SW480 (cell line): Measurements from ENCODE around the gene ANKS4B.
A peak's percentile ranks its signal among the peaks of the same experiment; 100 is the strongest.
"Not testable (repeated sequence)": the region's sequence is repeated elsewhere in the genome, so short reads cannot be mapped to it uniquely, and the experiment has no call there.

Experiments
- DNase-seq: peaks from one replicate; pipeline ENCODE4 v3.0.0-alpha.2; 2016; ENCODE audit warnings: low spot score

The ANKS4B gene

DNA sequence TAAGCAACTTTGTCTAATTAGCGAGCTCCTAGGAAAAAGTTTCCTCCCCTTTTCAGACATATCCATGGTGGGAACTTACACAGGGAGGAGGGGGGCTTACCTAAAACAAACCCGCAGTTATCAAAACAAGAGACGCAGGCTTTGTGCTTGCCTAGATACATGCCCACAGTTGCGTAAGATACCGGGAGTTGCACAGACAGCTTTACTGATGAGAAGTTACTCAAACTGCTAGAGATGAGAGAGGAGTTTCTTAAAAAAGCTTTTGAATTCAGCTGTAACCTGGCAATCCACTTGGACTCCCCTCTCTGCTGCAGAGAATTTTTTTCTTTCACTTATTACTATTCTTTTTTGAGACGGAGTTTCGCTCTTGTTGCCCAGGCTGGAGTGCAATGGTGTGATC is 15.3 kb upstream of the ANKS4B start:
- no peak for DNase-seq

DNA sequence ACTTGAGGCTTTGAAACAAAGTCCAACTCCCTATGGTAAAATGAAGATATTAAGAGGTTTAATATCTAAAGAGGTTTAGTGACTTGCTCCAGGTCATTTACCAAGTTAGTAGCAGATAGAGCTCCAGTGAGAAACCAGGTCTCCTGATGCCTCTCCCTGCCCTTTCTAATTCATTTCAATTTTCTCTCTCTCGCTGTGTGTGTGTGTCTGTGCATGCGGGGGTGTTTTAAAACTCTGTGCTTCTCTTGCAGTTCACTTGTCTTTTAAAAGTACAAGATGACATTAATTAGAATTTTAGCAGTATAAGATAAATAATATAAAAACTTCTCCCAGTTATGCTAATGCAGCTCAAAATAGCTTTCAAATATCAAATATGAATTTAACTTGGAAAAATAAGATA is 13.9 kb upstream of the ANKS4B start:
- DNase-seq = no peak

DNA sequence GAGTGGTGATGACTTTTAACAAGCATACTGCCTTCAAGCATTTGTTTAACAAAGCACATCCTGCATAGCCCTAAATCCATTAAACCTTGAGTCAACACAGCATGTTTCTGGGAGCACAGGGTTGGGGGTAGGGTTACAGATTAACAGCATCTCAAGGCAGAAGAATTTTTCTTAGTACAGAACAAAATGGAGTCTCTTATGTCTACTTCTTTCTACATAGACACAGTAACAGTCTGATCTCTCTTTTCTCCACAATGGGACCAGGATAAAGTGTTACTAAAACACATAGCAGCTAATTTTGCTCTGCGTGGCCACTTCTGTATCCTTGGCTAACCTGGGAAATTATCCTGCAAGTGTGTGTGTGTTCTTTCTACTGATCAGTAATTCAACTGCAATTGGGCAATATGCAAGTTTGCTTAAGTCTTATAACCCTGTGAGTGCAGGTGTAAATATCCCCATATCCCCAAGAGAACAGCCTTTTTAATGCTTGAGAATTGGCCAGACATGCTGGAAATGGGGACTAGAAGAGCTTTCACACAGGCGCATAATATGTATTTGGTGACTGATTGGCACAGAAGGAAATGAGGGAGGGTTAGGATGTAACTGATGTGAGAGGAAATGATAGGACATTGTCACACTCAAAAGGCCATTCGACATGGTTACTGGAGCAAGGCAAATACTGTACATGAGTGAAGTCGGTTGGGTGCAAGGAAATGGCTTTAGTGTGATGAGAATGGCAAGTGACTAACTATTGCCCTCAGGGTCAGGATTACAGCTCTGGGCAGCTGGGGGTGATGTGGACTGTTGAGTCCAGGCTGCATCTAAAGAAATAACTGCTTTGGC is 10.8 kb upstream of the ANKS4B start:
- DNase-seq = no peak

DNA sequence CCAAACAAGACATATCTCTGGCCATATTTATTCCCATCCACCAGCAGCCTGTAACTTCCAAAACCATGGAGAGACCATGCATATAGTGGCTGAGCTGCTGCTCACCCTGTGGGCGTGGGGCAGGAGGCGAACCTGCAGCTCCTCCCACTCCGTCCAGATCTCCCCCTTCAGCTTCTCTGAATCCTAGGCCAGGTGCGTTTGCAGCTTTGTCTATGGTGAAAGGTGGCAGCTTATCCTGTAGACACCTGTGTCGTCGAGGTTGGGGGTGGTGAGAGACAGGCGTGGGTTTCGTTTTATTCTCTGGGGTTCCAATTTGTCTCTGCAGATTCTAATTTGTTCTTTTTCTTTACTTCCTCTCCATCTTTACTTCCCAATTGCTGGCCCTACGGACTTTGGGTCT is 9.7 kb upstream of the ANKS4B start:
- no peak for DNase-seq

DNA sequence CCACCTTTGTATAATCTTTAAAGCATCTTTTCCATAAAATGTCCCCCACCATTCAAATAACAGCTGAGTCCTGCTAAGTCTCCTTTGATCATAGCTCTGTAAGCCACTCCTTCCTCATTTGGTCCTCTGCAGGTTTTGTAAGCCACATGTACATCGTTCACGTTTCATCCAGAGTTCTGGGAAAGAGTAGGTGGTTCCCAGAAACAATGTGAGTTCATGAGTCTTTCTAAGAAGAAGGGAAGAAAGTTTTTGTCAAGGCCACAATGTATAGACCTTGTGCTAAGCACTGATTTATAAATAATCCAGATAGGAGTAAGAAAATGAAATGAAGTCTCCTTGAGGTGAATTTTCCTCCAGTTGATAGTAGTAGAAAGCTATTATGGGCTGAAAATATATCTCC is 8.7 kb upstream of the ANKS4B start:
- no peak for DNase-seq

DNA sequence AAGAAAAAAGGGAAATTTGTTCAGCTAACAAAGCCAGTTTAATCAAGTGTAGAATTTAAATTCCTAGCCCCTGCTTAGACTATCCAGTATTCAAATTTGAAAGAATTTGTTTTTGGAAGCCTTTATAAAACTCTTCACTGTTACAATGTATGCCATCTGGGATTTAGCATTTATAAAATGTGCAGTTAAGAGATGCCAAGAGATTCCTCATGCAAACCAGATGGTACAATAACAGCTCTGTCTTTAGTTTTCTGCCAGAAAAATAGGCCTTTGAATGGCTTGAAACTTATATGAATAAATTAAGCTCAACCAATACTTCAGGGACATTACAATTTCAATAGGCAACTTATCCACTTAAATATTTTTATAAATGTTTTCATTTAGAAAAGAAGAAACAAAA is 6.8 kb upstream of the ANKS4B start:
- DNase-seq = no peak

DNA sequence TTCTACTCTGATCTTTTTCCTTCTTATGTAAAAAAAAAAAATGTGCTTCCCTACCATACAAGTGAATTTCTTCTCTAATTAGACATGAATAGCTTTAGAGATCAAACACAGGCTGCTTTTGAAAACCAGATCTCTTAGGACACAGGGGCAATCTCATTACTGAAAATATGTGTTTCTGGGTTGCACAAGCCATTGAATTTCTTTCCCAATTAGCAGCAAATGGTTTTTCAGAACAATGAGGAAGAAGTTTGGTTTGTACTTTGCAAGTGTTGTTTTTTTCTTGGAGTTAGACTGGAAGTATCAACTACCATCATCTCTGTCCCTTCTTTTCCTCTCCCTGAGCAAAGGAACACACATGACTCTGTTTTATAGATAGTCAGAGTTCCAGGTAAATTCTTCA is 5.6 kb upstream of the ANKS4B start:
- DNase-seq = no peak

DNA sequence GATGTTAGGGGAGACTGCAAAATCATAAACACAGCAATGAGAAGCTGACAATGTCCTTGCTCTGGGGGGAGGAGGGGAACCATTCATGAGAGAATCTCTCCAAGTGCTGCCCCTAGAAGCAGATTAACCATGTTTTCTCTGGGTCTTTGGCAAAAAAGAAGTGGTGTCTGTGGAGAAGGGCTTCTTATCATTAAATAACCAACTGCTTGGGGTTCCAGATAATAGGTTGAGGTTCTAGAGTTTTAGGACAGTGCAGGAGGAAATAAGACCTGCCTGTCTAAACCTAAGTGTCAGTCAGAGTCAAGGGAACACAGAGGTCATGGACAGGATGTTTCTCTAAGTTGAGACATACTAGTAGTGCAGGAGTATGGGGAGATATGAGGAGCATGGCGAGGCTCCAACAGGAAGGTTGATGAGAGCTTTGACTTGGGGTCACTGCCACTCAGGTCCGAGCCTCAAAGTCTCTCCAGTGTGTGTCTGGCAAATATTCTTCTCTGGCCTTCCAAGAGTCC is 5.1 kb upstream of the ANKS4B start:
- no peak for DNase-seq

DNA sequence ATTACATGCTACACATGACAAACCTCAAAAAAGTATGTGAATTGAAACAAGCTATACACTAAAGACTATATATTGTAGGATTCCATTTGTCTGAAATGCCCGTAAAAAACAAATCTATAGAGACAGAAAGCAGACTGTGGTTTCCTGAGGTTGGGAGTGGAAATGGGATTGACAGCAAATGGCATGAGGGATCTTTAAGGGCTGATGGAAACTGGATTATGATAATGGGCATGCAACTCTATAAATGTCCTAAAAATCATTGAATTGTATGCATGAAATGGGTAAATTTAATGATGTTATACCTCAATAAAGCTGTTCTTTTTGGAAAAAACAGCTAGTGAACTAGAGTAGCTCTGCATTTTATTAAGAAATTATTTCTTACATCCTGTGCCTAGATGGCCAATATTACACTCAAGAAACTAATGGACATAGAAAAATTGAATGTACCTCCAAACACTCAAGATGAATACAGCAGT is 416 bp upstream of the ANKS4B start:
- DNase-seq = no peak

DNA sequence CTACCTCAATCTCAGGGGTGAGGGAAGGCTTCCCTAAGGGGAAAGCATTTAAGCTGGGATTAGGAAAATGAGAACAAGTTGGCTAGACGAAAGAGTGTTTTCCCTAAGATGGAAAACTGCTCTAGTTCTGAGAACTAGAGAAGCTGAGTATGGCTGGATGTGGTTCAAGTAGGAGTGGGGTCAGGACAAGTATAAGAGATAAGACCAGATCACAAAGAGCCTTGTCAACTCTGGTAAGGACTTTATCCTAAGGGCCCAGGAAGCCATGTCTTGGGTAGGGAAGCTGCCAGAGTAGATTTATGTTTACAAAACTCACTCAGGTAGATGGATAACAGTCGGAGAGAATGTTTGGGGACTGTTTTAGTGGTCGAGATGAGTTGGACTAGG is 1.7 kb downstream of the ANKS4B start:
- no peak for DNase-seq

DNA sequence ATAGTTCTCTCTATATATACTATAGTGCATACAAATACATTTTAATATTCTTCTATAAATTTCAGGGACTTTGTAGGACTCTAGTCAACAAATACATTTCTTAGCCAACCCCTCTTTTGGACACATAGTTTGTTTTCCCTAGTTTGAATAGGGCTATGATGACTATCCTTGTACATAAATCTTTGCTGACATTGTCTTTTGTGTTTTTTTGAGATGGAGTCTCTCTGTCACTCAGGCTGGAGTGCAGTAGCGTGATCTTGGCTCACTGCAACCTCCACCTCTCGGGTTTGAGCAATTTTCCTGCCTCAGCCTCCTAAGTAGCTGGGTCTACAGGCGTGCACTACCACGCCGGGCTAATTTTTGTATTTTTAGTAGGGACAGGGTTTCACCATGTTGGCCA is 3.3 kb downstream of the ANKS4B start:
- DNase-seq = no peak

DNA sequence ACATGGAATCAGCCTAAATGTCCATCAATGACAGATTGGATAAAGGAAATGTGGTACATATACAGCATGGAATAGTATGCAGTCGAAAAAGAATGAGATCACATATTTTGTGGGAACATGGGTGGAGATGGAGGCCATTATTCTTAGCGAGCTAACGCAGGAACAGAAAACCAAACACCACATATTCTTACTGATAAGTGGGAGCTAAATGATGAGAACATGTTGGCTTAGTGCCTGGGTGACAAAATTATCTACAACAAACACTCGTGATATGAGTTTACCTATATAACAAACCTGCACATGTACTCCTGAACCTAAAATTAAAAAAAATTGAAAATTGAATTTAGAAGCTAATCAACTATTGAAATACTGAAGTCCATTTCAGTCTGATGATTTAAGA is 6.1 kb downstream of the ANKS4B start:
- no peak for DNase-seq

DNA sequence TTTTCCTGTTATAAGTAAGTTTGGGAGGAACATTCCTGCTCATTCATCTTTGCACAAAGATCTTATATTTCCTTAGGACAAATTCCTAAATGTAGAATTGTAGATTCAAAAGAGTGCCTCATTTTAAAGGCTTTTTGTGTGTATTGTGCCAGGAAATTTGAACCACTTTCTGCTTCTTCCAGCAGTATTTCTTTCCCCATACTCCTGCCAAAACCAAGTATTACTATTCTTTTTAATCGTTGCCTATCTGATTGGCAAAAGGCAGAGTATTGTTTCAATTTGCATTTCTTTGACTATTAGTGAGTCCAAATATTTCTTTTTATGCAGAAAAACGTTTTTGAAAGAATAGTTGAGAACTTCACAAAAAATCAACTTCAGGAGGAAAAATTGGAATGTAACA is 9.3 kb downstream of the ANKS4B start:
- DNase-seq = no peak

DNA sequence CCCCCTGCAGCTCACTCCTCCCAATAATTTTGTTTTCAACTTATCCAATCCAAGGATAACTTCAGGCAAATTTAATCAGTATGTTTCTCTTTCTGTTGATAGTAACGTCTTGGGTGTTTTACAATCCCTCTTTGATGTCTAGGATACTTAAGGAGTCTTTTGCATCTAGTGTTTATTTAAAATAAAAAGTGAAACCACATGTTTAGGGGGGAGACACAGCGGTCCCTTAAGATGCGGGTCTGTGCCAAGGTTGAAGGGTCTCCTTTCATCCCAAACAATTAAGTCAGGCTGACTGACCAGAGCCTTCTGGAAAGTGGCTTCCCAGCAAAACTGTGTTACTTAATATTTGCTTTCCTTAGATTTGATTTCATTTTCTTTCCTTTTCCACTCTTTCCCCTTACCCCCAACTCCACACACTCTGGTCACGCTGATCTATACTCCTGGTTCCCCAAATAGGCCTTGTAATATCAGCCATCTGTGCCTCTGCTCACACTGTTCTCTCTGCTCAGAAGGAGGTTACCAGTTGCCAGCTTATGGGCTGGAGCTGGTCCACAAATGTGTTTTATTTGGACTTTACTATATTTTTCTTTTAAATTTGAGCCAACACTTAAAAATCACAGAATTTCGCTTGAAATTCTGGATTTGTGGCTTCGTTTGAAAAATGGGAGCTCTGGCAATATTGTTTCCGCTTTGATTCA is 11.2 kb downstream of the ANKS4B start:
- no peak for DNase-seq

DNA sequence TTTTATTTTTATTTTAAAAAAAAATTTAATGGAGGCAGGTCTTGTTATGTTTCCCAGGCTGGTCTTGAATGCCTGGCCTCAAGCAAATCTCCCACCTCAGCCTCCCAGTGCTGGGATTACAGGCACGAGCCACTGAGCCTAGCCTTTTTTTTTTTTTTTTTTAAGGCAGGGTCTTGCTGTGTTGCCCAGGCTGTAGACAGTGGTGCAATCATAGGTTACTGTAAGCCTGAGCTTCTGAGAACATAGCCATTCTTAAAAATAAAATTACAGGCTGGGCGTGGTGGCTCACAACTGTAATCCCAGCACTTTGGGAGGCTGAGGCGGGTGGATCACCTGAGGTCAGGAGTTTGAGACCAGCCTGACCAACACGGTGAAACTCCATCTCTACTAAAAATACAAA is 14.7 kb downstream of the ANKS4B start:
- not testable (repeated sequence) for DNase-seq

DNA sequence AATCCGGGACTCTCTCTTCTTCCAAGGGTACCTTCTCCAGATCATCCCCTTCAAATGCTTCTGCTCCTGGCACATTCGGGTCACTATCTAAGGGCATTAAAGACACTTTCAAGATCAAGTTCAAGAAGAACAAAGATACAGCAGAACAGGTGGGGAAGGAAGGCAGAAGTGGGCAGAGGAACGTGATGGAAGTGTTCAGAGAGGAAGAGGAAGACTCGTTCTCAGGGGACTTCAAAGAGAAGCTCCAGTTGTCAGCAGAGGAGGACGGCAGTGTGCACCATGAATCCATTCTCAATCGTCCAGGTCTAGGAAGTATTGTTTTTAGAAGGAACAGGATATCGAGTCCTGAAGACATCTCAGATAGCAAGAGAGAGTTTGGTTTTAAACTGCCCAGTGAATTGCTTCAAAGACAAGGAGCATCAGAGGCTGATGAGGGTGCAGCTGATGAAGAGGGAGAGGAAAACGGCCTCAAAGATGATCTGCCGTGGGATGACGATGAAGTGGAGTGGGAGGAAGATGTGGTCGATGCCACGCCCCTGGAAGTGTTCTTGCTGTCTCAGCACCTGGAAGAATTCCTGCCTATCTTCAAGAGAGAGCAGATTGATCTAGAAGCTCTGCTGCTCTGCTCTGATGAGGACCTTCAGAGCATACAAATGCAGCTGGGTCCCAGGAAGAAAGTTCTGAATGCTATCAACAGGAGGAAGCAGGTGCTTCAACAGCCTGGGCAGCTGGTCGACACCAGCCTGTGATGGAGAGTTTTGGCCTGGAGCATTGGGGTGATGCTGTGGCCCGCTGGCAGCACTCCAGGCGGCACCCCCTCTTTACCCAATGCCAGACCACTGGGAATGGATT is 16.8 kb downstream of the ANKS4B start:
- DNase-seq = no peak

DNA sequence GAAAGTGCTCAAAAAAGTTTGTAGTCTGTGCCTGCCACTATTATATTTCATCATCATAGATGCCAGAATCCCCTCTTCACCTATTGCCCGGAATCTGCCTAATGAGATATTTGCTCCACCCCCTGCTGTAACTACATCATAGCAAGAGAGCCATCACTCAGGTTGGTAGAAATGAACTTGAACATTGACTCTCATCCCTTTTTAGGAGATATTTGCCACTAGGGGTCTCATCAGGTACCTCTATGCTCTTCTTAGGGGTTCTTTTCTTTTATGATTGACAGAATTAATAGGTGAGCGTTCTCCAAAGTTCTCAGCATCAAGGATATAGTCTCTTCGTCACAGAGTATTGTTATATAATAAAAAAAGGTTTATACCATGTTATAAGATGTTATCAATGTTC is 20.0 kb downstream of the ANKS4B start:
- DNase-seq = no peak

DNA sequence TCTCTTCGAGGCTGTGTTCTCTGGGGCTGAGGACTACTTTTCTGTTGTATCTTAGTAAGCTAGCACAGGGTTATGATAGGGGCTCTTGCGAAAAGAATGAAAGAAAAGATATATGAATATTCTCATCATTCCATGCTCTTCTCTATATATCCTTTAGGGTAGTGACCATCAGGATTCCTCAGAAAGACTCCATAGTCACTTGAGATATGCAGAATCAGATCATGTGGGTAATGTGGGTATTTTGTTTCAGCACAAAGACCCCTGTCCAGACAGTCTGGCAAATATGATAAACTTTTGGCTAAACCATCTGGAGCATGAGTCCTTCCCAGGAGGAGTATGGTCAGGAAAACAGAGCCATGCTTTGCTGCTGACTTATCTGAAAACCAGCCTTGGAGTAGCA is 23.1 kb downstream of the ANKS4B start:
- no peak for DNase-seq

DNA sequence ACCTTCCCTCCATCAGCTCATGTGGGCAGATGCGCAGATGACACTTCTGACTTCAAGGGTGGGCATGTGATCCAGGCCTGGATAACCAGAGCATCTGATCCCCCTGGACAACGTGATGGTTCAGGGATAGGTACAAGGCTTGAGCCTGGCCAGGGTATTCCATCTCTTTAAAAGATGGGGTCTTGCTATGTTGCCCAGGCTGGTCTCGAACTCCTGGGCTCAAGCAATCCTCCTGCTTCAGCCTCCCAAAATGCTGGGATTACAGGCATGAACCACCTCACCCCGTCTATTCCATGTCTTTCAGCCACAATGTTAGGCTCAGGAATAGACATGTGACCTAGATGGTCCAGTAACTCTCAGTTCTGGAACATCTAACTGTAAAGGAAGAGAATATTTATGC is 23.8 kb downstream of the ANKS4B start:
- no peak for DNase-seq

DNA sequence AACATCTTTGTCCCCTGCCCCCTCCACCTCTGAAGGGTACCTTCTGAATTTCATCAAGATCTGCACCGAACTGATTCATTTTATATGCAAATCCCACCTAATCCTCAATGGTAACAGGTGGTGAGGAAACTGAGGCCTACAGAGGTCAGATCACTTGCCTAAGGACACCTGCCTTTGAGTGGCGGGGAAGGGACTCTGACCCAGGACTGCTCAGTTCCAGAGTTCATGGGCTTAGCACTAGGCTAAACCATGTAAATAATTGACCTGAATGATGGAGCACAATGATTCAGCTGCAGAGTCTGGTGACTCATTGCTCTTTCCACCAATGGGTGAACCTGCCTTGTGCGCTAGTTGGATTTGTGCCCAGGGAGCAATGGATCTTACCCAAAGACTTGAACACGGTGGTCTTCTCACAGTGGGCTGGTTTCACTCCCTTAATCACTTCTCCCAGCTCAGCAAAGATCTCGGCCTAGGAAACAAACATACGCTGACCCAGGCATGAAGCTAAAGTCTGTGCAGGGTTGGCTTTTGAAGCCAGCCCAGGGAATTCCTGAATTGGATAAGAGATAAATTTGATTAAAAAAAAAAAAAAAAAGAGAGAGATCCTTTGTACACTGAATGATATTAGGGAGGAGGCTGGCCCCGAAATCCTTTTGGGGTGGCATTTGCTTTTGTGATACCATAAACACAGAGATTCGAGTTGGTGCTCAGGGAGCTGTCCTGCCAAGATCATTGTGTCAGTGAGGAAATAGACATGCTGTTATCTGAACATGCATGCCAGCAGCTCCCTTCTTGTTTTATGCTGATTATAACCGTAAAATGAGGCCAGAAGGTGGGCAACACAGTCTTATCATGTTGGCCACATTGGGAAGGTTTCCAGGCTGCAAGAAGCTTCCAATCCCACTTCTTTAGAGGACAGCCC is 27.6 kb downstream of the ANKS4B start:
- peak; percentile 74 for DNase-seq
